ENCODE data around the gene ZSCAN22. TPM values are rescaled to one million over a fixed set of nuclear protein-coding genes. Genes with fewer than 3 reads are reported as not detected.

Gene ZSCAN22
- polyA plus RNA-seq, 12 donors: 2.6 to 4.0 (median 3.1) TPM; not detected in 2

GRCh38 chr19:58350871-58351557 lies 24.2 kb downstream of the ZSCAN22 start:
- DNase-seq: no peak

DNA sequence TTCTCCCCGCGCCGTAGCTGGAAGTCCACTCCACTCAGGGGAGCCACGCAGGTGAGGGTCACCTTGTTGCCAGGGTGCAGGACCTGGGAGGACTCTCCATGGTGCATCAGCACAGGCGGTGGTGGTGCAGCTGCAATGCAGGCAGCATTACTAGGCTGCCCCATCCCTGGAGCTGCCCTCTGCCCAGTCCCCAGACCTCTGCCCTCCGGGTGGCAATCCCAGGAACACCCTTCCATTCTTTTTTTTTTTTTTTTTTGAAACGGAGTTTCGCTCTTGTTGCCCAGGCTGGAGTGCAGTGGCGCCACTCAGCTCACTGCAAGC lies 24.7 kb downstream of the ZSCAN22 start:
- no peak for DNase-seq

DNA sequence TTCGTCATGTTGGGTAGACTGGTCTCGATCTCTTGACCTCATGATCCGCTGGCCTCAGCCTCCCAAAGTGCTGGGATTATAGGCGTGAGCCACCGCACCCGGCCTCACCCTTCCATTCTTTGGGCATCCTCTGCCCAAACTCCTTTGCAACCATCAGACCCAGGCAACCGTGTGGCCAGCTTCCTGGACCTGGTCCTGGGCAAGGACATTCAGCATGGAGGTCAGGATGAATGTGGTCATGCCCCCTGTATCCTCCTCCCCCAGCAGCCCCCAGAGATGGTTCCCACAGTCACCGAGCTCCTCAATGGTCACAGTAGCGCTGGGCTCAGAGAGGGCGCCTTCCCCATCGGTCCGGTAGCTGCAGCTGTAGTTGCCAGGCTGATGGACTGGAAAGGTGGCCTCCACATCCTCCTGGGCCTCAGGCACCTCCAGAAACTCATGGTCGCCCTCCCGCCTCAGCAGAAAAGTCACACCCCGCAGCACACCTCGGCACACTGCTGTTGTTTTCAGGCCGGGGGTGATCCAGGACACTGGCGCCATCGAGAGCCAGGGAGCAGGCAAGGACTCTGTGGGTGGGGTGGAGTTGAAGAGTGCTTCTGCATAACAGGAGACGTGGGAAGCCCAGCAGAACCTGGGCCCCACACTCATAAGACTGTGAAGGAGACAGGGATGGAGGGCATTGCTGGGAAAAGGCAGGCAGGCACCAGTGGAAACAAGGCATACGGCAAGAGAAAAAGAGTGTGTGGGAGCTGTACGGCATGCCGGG lies 25.4 kb downstream of the ZSCAN22 start:
- no peak for DNase-seq

- DNase-seq: no peak
These were observed 26.2 kb downstream of the ZSCAN22 start, which contains the start of gene A1BG for GRCh38 chr19:58352760-58353671. A1BG (minus strand) TSS chr19:58353492; CDS start chr19:58353437, 55 bp downstream.

GRCh38 chr19:58353717-58354477 lies 27.1 kb downstream of the ZSCAN22 start:
- DNase-seq: no peak

DNA sequence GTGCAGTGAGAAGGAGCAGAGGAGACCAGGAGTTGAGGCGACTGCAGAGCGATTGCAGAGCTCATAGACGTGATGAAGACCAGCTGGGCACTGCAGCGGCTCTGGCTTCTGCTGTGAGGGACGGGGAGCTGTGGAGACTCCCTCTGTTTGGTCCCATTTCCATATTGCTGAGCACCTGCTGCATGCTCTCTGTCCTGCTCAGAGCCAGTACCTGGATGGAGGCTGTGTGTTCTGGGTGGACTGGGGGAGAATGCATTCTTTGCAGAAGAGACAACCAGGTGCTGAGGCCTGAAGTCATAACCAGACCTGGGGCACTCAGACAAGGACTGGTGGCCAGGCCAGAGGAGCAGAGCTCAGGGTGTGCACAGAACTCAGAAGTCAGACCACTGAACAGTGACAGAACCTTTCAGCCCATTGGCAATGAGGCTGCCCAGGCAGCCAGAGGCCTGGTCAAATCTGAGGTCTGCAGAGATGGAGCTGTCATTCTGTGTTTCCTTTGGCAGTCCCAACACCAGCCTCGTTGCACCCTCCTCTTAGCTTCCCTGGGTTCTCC lies 27.8 kb downstream of the ZSCAN22 start:
- DNase-seq: no peak

GRCh38 chr19:58355215-58355796 lies 28.5 kb downstream of the ZSCAN22 start:
- DNase-seq: no peak

DNA sequence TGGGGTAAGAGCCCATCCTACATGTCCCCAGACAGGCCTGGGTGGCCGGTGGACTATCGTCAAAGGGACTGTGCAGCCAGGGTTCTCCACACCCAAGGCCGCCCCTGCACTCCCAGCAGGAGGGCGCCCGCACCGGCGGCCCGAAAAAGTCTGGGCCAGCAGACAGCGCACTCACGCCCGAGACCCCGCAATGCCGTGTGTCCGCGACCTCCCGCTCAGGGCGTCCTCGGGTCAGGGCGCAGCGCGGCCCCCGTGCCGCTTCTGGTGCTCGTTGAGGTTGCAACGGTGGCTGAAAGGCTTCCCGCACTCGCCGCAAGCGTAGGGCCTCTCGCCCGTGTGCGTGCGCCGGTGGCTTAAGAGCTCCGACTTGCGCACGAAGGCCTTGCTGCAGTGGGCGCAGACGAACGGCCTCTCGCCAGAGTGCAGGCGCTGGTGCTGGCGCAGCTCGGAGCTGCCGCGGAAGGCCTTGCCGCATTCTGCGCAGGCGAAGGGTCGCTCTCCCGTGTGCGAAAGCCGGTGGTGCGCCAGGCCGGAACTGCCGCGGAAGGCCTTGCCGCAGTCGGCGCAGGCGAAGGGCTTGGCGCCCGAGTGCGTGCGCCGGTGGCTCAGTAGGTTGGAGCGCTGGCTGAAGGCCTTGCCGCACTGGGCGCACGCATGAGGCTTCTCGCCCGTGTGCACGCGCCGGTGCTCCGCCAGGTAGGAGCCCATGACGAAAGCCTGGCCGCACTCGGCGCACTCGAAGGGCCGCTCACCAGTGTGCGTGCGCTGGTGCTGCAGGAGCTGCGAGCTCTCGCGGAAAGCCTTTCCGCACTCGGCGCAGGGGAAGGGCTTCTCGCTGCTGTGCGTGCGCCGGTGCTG lies 29.3 kb downstream of the ZSCAN22 start:
- peak; percentile 28 for DNase-seq

DNA sequence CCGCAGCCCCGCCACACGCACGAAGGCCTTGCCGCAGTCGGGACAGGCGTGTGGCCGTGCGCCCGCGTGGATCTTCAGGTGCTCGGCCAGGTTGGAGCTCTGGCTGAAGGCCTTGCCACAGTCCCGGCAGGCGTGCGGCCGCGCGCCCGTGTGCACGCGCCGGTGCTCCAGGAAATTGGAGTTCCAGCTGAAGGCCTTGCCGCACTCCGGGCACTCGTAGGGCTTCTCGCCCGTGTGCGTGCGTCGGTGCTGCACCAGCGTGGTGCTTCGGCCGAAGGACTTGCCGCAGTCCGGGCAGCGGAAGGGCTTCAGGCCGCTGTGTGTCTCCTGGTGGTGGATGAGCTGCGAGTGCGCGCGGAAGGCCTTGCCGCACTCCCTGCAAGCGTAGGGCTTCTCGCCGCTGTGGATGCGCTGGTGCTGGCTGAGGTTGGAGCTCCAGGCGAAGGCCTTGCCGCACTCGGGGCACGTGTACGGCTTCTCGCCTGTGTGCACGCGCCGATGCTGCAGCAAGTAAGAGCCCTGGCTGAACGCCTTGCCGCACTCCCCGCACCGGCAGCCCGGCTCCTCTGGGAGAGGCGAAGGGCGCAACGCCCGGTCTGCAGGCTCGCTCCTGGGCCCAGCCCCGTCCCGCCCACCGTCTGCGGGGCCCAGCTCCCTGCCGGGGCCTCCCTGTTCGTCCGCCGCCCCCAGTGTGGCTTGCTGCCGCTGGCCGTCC lies 30.1 kb downstream of the ZSCAN22 start:
- peak; percentile 41 for DNase-seq

DNA sequence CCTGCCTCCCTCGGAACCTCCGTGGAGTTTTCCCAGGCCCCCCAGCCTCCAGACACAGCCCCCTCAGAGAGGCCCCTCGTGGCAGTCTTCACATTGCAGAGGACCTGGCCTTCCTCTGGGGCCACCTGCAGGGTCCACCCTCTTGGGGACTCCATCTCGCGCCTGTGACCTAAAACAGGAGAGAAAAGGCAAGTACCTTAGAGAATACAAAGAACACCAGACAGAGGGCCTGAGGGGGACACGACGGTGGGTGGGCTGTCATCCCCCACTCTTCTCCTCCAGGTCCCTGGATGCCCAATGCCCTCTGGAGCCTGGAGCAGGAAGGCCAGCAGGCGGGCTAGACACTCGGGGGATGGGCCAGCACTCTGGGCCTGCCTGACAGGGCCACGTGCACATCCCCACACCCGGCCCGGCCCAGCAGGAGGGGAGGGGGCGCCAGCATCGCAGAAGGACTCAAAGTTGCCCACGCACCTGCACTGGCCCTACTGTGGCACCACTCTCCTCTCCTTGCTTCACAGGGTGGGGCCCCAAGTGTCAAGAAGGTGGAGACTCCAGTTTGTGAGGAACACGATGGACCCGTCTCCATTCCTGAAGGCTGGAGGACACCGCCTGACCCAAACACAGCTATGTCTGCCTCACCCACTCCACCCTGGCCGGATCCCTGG lies 30.8 kb downstream of the ZSCAN22 start:
- DNase-seq: no peak

DNA sequence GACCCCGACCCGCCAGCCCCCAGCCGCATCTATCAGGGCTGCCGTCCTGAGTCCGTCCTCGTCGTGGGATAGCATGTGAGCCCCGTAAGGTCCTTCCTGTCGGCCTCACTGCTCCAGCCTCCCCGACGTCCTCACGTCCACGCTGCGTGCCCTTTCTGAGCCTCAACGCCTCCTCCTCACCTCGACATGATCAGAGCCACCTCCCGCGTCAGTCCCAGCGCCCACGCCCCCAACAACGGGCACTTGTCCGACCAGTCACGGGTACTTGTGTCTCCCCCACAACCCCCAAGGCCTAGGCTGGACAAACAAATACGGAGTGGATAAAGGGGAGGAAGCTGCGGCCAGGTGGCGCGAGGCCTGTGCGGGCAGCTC lies 35.1 kb downstream of the ZSCAN22 start:
- no peak for DNase-seq

GRCh38 chr19:58362272-58362994 lies 35.6 kb downstream of the ZSCAN22 start, which contains the start of gene ZNF497:
ZNF497 (minus strand) TSS chr19:58362751; CDS start chr19:58357635, 5,116 bp downstream.
- DNase-seq: peak; percentile 97

GRCh38 chr19:58364146-58364545 lies 37.4 kb downstream of the ZSCAN22 start:
- DNase-seq: no peak

DNA sequence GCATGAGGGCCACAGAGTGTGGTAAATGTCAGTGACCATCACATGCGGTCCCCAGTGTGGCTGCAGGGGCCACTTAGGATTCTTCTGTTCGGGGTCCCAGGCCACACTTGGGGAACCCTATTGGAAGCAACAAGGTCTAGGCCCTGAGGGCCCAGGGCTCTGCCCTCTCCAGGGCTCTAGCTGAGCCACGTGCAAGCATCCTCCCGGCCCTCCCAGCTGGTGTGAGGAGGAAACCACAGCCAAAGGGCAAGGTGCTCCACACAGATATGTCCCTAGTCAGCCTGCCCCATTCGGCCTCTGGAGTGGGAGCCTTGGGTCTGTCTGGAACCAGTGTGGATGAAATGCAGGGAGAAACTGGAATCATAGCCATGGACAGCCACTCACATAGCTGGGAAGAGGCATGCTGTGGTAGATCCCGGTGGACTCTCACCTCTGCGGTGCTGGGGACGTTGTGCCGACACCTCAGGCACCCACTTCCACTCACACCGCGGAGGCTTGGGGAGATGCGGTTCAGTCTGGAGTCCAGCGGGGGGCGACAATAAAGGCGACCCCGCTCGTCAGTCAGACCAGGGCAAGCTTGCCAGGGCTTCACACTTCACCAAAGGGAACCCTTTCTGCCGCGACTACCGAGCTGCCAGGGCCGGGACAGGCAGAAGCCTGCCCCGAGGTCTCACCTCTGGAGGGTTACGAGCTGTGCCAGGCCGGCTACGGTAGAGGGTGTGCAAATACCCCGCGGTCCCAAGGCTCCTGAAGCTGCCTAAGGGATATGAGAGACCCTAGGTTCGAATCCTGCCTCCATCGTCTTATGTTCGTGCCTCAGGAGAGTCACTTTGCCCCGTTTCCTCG lies 40.0 kb downstream of the ZSCAN22 start:
- DNase-seq: no peak

- no peak for DNase-seq
These were observed 41.1 kb downstream of the ZSCAN22 start for GRCh38 chr19:58367698-58368454.
